Endodermal cell (in vitro differentiated cells): ENCODE measurements around the gene MYO1A. TPM values are rescaled to one million over a fixed set of nuclear protein-coding genes. Genes with fewer than 3 reads are reported as not detected.
A peak's percentile ranks its signal among the peaks of the same experiment; 100 is the strongest.

Experiments used
- DNase-seq: peaks from one replicate; pipeline ENCODE4 v3.0.0-alpha.2; 2017
- H3K27ac ChIP-seq: 2 replicates; pipeline ENCODE4 v1.5.1; 2013; ENCODE audit warnings: mild to moderate bottlenecking, low read depth, low read length, moderate library complexity
- H3K27me3 ChIP-seq: 2 replicates; pipeline ENCODE4 v1.6.1; 2013; ENCODE audit warnings: mild to moderate bottlenecking, low read length, moderate library complexity; ENCODE audit not compliant: insufficient read depth, control insufficient read depth, poor library complexity, severe bottlenecking
- H3K36me3 ChIP-seq: 2 replicates; pipeline ENCODE4 v1.7.0; 2013; ENCODE audit warnings: mild to moderate bottlenecking, low read length, moderate library complexity; ENCODE audit not compliant: control insufficient read depth, insufficient read depth
- H3K4me1 ChIP-seq: one replicate; pipeline ENCODE4 v1.7.0; 2013; ENCODE audit warnings: low read length; ENCODE audit not compliant: control insufficient read depth, insufficient read depth
- H3K4me3 ChIP-seq: 2 replicates; pipeline ENCODE4 v1.5.1; 2013; ENCODE audit warnings: mild to moderate bottlenecking, low read length, moderate library complexity
- H3K9ac ChIP-seq: 2 replicates; pipeline ENCODE4 v1.6.1; 2013; ENCODE audit warnings: mild to moderate bottlenecking, low read length, moderate library complexity; ENCODE audit not compliant: poor library complexity, severe bottlenecking; ENCODE audit errors: extremely low read depth
- H3K9me3 ChIP-seq: 2 replicates; pipeline ENCODE4 v1.6.1; 2013; ENCODE audit warnings: mild to moderate bottlenecking, low read length, moderate library complexity; ENCODE audit not compliant: control insufficient read depth
- H3K27ac Mint-ChIP-seq: 2 replicates; pipeline ENCODE4 v1.8.0; 2020; ENCODE audit warnings: mixed read lengths
- H3K27me3 Mint-ChIP-seq: 2 replicates; pipeline ENCODE4 v1.8.0; 2021; ENCODE audit warnings: mild to moderate bottlenecking, mixed read lengths; ENCODE audit not compliant: insufficient read depth
- H3K36me3 Mint-ChIP-seq: 2 replicates; pipeline ENCODE4 v1.8.0; 2020; ENCODE audit warnings: low read depth, mixed read lengths
- H3K4me1 Mint-ChIP-seq: 2 replicates; pipeline ENCODE4 v1.8.0; 2020; ENCODE audit warnings: mixed read lengths
- H3K4me3 Mint-ChIP-seq: 2 replicates; pipeline ENCODE4 v1.8.0; 2020; ENCODE audit warnings: mild to moderate bottlenecking, moderate library complexity, mixed read lengths
- H3K9me3 Mint-ChIP-seq: 2 replicates; pipeline ENCODE4 v1.8.0; 2020; ENCODE audit warnings: mild to moderate bottlenecking, mixed read lengths
- WGBS, 2 experiments: methylation state at CpG; one replicate each; pipeline versions ENCODE4 v1.1.5 to v1.1.7; 2013; ENCODE audit warnings: missing lambda C conversion rate in 2 of 2, mixed read lengths in 1 of 2; ENCODE audit not compliant: insufficient coverage in 1 of 2, insufficient read length in 1 of 2; 5-methylcytosine and 5-hydroxymethylcytosine counted together
- total RNA-seq, 2 donors: library from RNA; stranded (reverse); fragmentation: NEBNext Ultra II Directional in 1 of 2; extraction: Animal tissue kit (Norgen Biotek cat#: 25700) in 1 of 2; gene quantifications; 2 replicates in 1 of 2; 3 replicates in 1 of 2; pipeline ENCODE4 v1.2.1, GENCODE V29; 2021
- TF ChIP-seq, protein P1 (sequence below): fragments of 200-600 bp; sonication (generic); conservative IDR thresholded peaks from 2 replicates; pipeline ENCODE4 v1.5.0; 2021; ENCODE audit warnings: antibody characterized with exemption, mild to moderate bottlenecking

Gene MYO1A
- total RNA-seq, 2 donors from 2014 or later, result 0.77 to 1.7 TPM

DNA sequence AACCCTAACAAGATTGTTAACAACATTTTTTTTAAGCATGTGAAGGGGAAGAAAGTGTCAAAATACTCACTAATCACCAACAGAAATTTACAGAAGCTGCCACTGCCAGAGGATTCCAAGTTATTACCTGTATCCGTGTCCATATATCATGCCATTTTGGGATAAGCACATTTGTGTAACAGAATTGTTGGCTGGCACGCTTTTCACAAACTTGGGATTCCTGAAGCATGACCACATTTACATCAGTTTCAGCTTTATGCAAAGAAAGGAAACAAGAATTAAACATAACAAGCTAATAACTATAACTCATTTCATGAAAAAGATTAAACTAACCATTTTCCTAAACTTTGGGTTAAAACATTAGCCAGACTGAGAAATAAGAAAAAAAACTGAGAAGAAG is 22.7 kb upstream of the MYO1A start:
- Histone ChIP-seq H3K4me3 (no peak overlapping the region), H3K9me3 (no peaks in the 10 kb centered on the region), H3K9ac (no peak overlapping the region), H3K36me3 (peaks cover 46% of the 10 kb centered on the region), H3K4me1 (no peaks in the 10 kb centered on the region), H3K27me3 (no peaks in the 10 kb centered on the region), H3K27ac (no peak overlapping the region)
- DNase-seq, result no peak
- peaks cover 3% of the 10 kb centered on the region for H3K4me1 Mint-ChIP-seq
- 98 to 100% methylated on average over 2 of the region's 2 CpGs for WGBS, 2 experiments
- no peak overlapping the region for H3K27ac Mint-ChIP-seq
- H3K9me3 Mint-ChIP-seq, result no peaks in the 10 kb centered on the region
- peaks cover 36% of the 10 kb centered on the region for H3K36me3 Mint-ChIP-seq
- no peaks in the 10 kb centered on the region for H3K27me3 Mint-ChIP-seq
- TF ChIP-seq, protein P1, sequence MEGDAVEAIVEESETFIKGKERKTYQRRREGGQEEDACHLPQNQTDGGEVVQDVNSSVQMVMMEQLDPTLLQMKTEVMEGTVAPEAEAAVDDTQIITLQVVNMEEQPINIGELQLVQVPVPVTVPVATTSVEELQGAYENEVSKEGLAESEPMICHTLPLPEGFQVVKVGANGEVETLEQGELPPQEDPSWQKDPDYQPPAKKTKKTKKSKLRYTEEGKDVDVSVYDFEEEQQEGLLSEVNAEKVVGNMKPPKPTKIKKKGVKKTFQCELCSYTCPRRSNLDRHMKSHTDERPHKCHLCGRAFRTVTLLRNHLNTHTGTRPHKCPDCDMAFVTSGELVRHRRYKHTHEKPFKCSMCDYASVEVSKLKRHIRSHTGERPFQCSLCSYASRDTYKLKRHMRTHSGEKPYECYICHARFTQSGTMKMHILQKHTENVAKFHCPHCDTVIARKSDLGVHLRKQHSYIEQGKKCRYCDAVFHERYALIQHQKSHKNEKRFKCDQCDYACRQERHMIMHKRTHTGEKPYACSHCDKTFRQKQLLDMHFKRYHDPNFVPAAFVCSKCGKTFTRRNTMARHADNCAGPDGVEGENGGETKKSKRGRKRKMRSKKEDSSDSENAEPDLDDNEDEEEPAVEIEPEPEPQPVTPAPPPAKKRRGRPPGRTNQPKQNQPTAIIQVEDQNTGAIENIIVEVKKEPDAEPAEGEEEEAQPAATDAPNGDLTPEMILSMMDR, result no peak
- H3K4me3 Mint-ChIP-seq, result no peak overlapping the region

DNA sequence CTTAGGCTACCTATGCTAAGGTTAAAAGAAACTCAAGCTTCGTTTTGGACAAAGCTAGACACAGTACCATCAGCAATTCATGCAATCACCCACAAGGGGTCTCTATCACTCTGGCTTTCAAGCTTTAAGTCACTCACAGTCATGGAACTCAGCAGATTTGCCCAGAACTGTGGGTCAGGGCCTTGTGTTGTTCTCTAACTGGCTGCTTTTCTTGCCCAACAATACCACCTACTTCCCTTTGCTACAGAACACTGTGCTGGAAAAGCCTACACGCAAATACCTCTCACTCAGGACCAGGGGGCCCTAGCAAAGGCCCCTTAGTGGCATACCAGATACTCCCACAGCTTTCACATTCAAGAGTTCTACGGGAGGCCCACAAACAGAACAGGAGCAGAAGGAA is 19.6 kb upstream of the MYO1A start:
- no peak overlapping the region for H3K4me3 Mint-ChIP-seq
- peaks cover 3% of the 10 kb centered on the region for H3K4me1 Mint-ChIP-seq
- H3K36me3 Mint-ChIP-seq, result peaks cover 49% of the 10 kb centered on the region

DNA sequence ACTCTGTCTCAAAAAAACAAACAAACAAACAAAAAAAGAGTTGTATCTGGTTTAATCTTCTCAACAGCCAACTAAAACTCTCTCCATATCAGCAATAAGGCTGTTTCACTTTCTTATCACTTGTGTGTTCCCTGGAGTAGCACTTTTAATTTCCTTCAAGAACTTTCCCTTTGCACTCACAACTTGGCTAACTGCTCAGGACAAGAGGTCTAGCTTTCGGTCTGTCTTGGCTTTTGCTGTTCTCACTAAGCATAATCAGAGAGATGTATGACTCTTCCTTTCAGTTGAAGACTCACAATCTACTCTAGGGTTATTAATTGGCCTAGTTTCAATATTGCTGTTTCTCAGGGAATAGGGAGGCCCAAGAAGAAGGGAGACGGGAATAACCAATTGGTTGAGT is 16.3 kb upstream of the MYO1A start:
- no peak overlapping the region for H3K4me3 ChIP-seq
- WGBS, 2 experiments, result 99 to 100% methylated on average over 2 of the region's 2 CpGs
- Mint-ChIP-seq H3K4me3 (no peak overlapping the region), H3K27ac (no peak overlapping the region), H3K9me3 (no peaks in the 10 kb centered on the region), H3K27me3 (no peaks in the 10 kb centered on the region), H3K36me3 (peaks cover 51% of the 10 kb centered on the region), H3K4me1 (peaks cover 3% of the 10 kb centered on the region)
- TF ChIP-seq, protein P1, result no peak
- no peaks in the 10 kb centered on the region for H3K4me1 ChIP-seq
- DNase-seq, result no peak
- no peak overlapping the region for H3K9ac ChIP-seq
- peaks cover 66% of the 10 kb centered on the region for H3K36me3 ChIP-seq
- H3K27ac ChIP-seq, result no peak overlapping the region
- H3K27me3 ChIP-seq, result no peaks in the 10 kb centered on the region
- H3K9me3 ChIP-seq, result no peaks in the 10 kb centered on the region

More for the DNA sequence above, 19.6 kb upstream of the MYO1A start:
- TF ChIP-seq, protein P1, result peak; percentile 91
- H3K4me3 ChIP-seq, result no peak overlapping the region
- peak; percentile 86 for DNase-seq
- no peak overlapping the region for H3K9ac ChIP-seq
- H3K4me1 ChIP-seq, result no peaks in the 10 kb centered on the region
- H3K27ac Mint-ChIP-seq, result peak overlapping the region; percentile 62
- H3K36me3 ChIP-seq, result peaks cover 55% of the 10 kb centered on the region
- no peaks in the 10 kb centered on the region for H3K9me3 ChIP-seq
- H3K9me3 Mint-ChIP-seq, result no peaks in the 10 kb centered on the region
- H3K27me3 ChIP-seq, result no peaks in the 10 kb centered on the region
- no peaks in the 10 kb centered on the region for H3K27me3 Mint-ChIP-seq
- WGBS, 2 experiments, result 0 to 52% methylated on average over 1 to 3 of the region's 3 CpGs
- H3K27ac ChIP-seq, result no peak overlapping the region
